ENCODE measurements around the gene NEK7.
A peak's percentile ranks its signal among the peaks of the same experiment; 100 is the strongest.
"Not testable (repeated sequence)": the region's sequence is repeated elsewhere in the genome, so short reads cannot be mapped to it uniquely, and the experiment has no call there.

Gene NEK7

GRCh38 chr1:198205016-198205684, 48.4 kb downstream of the NEK7 start:
- DNase-seq (ENCODE audit: low read depth) = no peak

GRCh38 chr1:198206292-198206691, 49.5 kb downstream of the NEK7 start:
- no peak for DNase-seq (ENCODE audit: low read depth)

- no peak for DNase-seq (ENCODE audit: low read depth)
Measured at GRCh38 chr1:198211696-198212095, 54.9 kb downstream of the NEK7 start.

GRCh38 chr1:198212126-198212525, 55.3 kb downstream of the NEK7 start:
- no peak for DNase-seq (ENCODE audit: low read depth)

- peak; percentile 81 for DNase-seq (ENCODE audit: low read depth)
Measured at GRCh38 chr1:198212675-198213074, 55.9 kb downstream of the NEK7 start.

GRCh38 chr1:198214924-198215323, 58.1 kb downstream of the NEK7 start:
- DNase-seq (ENCODE audit: low read depth) = no peak

GRCh38 chr1:198220428-198220827, 63.6 kb downstream of the NEK7 start:
- DNase-seq (ENCODE audit: low read depth) = peak; percentile 74

GRCh38 chr1:198227010-198227409, 70.2 kb downstream of the NEK7 start:
- DNase-seq (ENCODE audit: low read depth) = not testable (repeated sequence)

- not testable (repeated sequence) for DNase-seq (ENCODE audit: low read depth)
Measured at GRCh38 chr1:198227454-198227853, 70.7 kb downstream of the NEK7 start.

- peak; percentile 28 for DNase-seq (ENCODE audit: low read depth)
Measured at GRCh38 chr1:198228925-198229324, 72.1 kb downstream of the NEK7 start.

- DNase-seq (ENCODE audit: low read depth) = no peak
Measured at GRCh38 chr1:198231779-198232178, 75.0 kb downstream of the NEK7 start.

- no peak for DNase-seq (ENCODE audit: low read depth)
Measured at GRCh38 chr1:198232378-198232777, 75.6 kb downstream of the NEK7 start.

- no peak for DNase-seq (ENCODE audit: low read depth)
Measured at GRCh38 chr1:198232940-198233675, 76.3 kb downstream of the NEK7 start.

GRCh38 chr1:198234520-198235251, 77.9 kb downstream of the NEK7 start:
- DNase-seq (ENCODE audit: low read depth) = peak; percentile 60

- DNase-seq (ENCODE audit: low read depth) = no peak
Measured at GRCh38 chr1:198238121-198238520, 81.3 kb downstream of the NEK7 start.

GRCh38 chr1:198241553-198241952, 84.8 kb downstream of the NEK7 start:
- DNase-seq (ENCODE audit: low read depth) = no peak

- DNase-seq (ENCODE audit: low read depth) = no peak
Measured at GRCh38 chr1:198244772-198245171, 88.0 kb downstream of the NEK7 start.

- DNase-seq (ENCODE audit: low read depth) = peak; percentile 34
Measured at GRCh38 chr1:198245379-198245778, 88.6 kb downstream of the NEK7 start.

GRCh38 chr1:198246337-198246736, 89.5 kb downstream of the NEK7 start:
- DNase-seq (ENCODE audit: low read depth) = no peak

- DNase-seq (ENCODE audit: low read depth) = no peak
Measured at GRCh38 chr1:198253259-198253658, 96.5 kb downstream of the NEK7 start.

- DNase-seq (ENCODE audit: low read depth) = peak; percentile 83
Measured at GRCh38 chr1:198253668-198254067, 96.9 kb downstream of the NEK7 start.

GRCh38 chr1:198254521-198254920, 97.7 kb downstream of the NEK7 start:
- DNase-seq (ENCODE audit: low read depth) = no peak

GRCh38 chr1:198254948-198255347, 98.2 kb downstream of the NEK7 start:
- DNase-seq (ENCODE audit: low read depth) = peak; percentile 40

All from EH (cell line).